Measurements from ENCODE around the gene ACTG2.
"Not testable (repeated sequence)": the region's sequence is repeated elsewhere in the genome, so short reads cannot be mapped to it uniquely, and the experiment has no call there.

ACTG2 gene

GRCh38 chr2:73938718-73939352 lies 46.0 kb downstream of the ACTG2 start:
- no peak for DNase-seq

- DNase-seq, result peak; percentile 21
Observed at GRCh38 chr2:73939419-73939818, 46.6 kb downstream of the ACTG2 start.

- DNase-seq, result not testable (repeated sequence)
Observed at GRCh38 chr2:73940066-73940465, 47.3 kb downstream of the ACTG2 start.

GRCh38 chr2:73942664-73943063 lies 49.9 kb downstream of the ACTG2 start:
- DNase-seq, result no peak

GRCh38 chr2:73944714-73945113 lies 51.9 kb downstream of the ACTG2 start:
- no peak for DNase-seq

GRCh38 chr2:73946215-73946614 lies 53.4 kb downstream of the ACTG2 start:
- no peak for DNase-seq

GRCh38 chr2:73946666-73947065 lies 53.9 kb downstream of the ACTG2 start:
- DNase-seq, result no peak

GRCh38 chr2:73947412-73948018 lies 54.7 kb downstream of the ACTG2 start:
- no peak for DNase-seq

- DNase-seq, result no peak
Observed at GRCh38 chr2:73949802-73950201, 57.0 kb downstream of the ACTG2 start.

- no peak for DNase-seq
Observed at GRCh38 chr2:73952499-73953446, 60.0 kb downstream of the ACTG2 start.

GRCh38 chr2:73956218-73956865 lies 63.5 kb downstream of the ACTG2 start:
- DNase-seq, result no peak

GRCh38 chr2:73961274-73961673 lies 68.5 kb downstream of the ACTG2 start:
- no peak for DNase-seq

- DNase-seq, result no peak
Observed at GRCh38 chr2:73961823-73962615, 69.2 kb downstream of the ACTG2 start.

GRCh38 chr2:73962798-73963197 lies 70.0 kb downstream of the ACTG2 start:
- no peak for DNase-seq

- DNase-seq, result no peak
Observed at GRCh38 chr2:73963385-73964120, 70.7 kb downstream of the ACTG2 start.

- DNase-seq, result no peak
Observed at GRCh38 chr2:73964223-73964622, 71.4 kb downstream of the ACTG2 start.

GRCh38 chr2:73965053-73965452 lies 72.2 kb downstream of the ACTG2 start:
- no peak for DNase-seq

- DNase-seq, result no peak
Observed at GRCh38 chr2:73968357-73968937, 75.6 kb downstream of the ACTG2 start.

GRCh38 chr2:73969356-73969755 lies 76.5 kb downstream of the ACTG2 start:
- no peak for DNase-seq
